ENCODE data around the gene SLC35B2. TPM values are rescaled to one million over a fixed set of nuclear protein-coding genes. Genes with fewer than 3 reads are reported as not detected.

Gene SLC35B2
- total and polyA plus RNA-seq, 9 of the 15 experiments (the other 6 are each of a cell fraction or from before 2014, with no cell fraction given) = 14.5 to 59.1 (median 47.1) TPM

DNA sequence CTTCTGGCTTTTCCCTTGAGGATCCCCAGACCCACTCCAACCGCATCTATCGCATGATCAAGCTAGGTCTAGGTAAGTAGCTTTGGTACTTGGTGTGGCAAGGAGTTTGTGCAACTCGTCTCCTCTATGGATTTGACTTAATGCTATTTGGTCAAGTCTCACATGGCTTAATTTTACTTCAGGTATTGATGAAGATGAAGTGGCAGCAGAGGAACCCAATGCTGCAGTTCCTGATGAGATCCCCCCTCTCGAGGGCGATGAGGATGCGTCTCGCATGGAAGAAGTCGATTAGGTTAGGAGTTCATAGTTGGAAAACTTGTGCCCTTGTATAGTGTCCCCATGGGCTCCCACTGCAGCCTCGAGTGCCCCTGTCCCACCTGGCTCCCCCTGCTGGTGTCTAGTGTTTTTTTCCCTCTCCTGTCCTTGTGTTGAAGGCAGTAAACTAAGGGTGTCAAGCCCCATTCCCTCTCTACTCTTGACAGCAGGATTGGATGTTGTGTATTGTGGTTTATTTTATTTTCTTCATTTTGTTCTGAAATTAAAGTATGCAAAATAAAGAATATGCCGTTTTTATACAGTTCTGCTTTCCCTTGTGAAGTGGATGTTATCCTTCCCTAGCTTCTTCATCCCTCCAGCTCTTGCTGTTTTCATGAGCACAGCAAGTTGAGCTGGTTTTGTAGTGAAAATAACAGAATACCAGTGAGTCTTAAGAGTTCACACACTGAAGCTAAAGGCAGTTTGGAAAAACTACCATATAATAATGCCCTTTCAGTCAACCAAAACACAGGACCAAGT is 3.8 kb downstream of the SLC35B2 start (continued):
- TF ChIP-seq, protein P1, sequence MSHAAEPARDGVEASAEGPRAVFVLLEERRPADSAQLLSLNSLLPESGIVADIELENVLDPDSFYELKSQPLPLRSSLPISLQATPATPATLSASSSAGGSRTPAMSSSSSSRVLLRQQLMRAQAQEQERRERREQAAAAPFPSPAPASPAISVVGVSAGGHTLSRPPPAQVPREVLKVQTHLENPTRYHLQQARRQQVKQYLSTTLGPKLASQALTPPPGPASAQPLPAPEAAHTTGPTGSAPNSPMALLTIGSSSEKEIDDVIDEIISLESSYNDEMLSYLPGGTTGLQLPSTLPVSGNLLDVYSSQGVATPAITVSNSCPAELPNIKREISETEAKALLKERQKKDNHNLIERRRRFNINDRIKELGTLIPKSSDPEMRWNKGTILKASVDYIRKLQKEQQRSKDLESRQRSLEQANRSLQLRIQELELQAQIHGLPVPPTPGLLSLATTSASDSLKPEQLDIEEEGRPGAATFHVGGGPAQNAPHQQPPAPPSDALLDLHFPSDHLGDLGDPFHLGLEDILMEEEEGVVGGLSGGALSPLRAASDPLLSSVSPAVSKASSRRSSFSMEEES (CRISPR knock-in tag; IDR thresholded peaks at IDR 0.05) = no peak
- TF ChIP-seq DACH1 (IDR thresholded peaks at IDR 0.05; ENCODE audit: partially characterized antibody) (no peak), ZNF347 (CRISPR knock-in tag; IDR thresholded peaks at IDR 0.05; ENCODE audit: low read depth) (no peak), ZNF311 (CRISPR knock-in tag; IDR thresholded peaks at IDR 0.05) (no peak), SPI1 (IDR thresholded peaks at IDR 0.05; ENCODE audit: borderline replicate concordance, low read depth, low read length) (no peak), PHB2 (IDR thresholded peaks at IDR 0.05; ENCODE audit: low read depth) (no peak), ZNF507 (tag; conservative IDR thresholded peaks at IDR 0.05) (no peak), ZSCAN32 (CRISPR knock-in tag; IDR thresholded peaks at IDR 0.05) (0 out of 2 replicates have a peak, but pooled peaks have one; percentile 10), HDAC3 (IDR thresholded peaks at IDR 0.05; ENCODE audit: borderline replicate concordance, partially characterized antibody) (no peak), CBX1 (IDR thresholded peaks at IDR 0.05; ENCODE audit: low read depth) (0 out of 2 replicates have a peak, but pooled peaks have one; percentile 41), TRIM24 (IDR thresholded peaks at IDR 0.05) (no peak), MCM3 (IDR thresholded peaks at IDR 0.05) (no peak), NCOR1 (IDR thresholded peaks at IDR 0.05) (peak; percentile 42; the same call in 1 of the 2 replicates), KAT7 (CRISPR knock-in tag; IDR thresholded peaks at IDR 0.05; ENCODE audit: borderline replicate concordance) (0 out of 2 replicates have a peak, but pooled peaks have one; percentile 35)
- TF ChIP-seq, protein P2, sequence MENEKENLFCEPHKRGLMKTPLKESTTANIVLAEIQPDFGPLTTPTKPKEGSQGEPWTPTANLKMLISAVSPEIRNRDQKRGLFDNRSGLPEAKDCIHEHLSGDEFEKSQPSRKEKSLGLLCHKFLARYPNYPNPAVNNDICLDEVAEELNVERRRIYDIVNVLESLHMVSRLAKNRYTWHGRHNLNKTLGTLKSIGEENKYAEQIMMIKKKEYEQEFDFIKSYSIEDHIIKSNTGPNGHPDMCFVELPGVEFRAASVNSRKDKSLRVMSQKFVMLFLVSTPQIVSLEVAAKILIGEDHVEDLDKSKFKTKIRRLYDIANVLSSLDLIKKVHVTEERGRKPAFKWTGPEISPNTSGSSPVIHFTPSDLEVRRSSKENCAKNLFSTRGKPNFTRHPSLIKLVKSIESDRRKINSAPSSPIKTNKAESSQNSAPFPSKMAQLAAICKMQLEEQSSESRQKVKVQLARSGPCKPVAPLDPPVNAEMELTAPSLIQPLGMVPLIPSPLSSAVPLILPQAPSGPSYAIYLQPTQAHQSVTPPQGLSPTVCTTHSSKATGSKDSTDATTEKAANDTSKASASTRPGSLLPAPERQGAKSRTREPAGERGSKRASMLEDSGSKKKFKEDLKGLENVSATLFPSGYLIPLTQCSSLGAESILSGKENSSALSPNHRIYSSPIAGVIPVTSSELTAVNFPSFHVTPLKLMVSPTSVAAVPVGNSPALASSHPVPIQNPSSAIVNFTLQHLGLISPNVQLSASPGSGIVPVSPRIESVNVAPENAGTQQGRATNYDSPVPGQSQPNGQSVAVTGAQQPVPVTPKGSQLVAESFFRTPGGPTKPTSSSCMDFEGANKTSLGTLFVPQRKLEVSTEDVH (IDR thresholded peaks at IDR 0.05; ENCODE audit: low read depth, partially characterized antibody) = no peak
- TF ChIP-seq, protein P3, sequence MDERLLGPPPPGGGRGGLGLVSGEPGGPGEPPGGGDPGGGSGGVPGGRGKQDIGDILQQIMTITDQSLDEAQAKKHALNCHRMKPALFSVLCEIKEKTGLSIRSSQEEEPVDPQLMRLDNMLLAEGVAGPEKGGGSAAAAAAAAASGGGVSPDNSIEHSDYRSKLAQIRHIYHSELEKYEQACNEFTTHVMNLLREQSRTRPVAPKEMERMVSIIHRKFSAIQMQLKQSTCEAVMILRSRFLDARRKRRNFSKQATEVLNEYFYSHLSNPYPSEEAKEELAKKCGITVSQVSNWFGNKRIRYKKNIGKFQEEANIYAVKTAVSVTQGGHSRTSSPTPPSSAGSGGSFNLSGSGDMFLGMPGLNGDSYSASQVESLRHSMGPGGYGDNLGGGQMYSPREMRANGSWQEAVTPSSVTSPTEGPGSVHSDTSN (CRISPR knock-in tag; IDR thresholded peaks at IDR 0.05; ENCODE audit: low read depth) = no peak
- TF ChIP-seq, protein P3 (tag; conservative IDR thresholded peaks at IDR 0.05; ENCODE audit: low read depth) = no peak
- TF ChIP-seq, protein P4, sequence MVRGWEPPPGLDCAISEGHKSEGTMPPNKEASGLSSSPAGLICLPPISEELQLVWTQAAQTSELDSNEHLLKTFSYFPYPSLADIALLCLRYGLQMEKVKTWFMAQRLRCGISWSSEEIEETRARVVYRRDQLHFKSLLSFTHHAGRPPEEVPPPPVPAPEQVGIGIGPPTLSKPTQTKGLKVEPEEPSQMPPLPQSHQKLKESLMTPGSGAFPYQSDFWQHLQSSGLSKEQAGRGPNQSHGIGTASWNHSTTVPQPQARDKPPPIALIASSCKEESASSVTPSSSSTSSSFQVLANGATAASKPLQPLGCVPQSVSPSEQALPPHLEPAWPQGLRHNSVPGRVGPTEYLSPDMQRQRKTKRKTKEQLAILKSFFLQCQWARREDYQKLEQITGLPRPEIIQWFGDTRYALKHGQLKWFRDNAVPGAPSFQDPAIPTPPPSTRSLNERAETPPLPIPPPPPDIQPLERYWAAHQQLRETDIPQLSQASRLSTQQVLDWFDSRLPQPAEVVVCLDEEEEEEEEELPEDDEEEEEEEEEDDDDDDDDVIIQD (CRISPR knock-in tag; IDR thresholded peaks at IDR 0.05) = no peak
- TF ChIP-seq, protein P5, sequence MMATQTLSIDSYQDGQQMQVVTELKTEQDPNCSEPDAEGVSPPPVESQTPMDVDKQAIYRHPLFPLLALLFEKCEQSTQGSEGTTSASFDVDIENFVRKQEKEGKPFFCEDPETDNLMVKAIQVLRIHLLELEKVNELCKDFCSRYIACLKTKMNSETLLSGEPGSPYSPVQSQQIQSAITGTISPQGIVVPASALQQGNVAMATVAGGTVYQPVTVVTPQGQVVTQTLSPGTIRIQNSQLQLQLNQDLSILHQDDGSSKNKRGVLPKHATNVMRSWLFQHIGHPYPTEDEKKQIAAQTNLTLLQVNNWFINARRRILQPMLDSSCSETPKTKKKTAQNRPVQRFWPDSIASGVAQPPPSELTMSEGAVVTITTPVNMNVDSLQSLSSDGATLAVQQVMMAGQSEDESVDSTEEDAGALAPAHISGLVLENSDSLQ (IDR thresholded peaks at IDR 0.05) = 0 out of 2 replicates have a peak, but pooled peaks have one; percentile 8

All from K562 (cell line).